Measurements from ENCODE around the gene RRM2.

RRM2 gene

DNA sequence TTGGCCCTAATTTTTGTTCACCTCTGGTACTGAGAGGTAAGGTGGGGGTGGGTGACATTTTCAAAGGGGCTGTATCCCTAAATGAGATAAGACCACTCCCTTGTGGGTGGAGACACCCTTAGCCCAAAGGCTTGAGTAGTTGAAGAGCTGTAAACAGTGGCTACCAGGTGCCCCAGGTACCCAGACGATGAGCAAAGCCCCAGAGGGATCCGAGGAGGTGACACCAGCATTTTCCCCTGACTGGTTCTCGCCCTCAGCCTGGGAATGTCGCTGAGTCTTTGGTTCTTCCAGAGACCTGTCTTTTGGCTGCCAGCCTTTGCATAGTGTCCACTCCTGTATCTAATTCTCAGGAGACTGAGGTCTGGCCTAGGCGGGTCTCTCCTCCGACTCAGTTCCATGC is 36.5 kb downstream of the RRM2 start:
- DNase-seq = peak; percentile 59

DNA sequence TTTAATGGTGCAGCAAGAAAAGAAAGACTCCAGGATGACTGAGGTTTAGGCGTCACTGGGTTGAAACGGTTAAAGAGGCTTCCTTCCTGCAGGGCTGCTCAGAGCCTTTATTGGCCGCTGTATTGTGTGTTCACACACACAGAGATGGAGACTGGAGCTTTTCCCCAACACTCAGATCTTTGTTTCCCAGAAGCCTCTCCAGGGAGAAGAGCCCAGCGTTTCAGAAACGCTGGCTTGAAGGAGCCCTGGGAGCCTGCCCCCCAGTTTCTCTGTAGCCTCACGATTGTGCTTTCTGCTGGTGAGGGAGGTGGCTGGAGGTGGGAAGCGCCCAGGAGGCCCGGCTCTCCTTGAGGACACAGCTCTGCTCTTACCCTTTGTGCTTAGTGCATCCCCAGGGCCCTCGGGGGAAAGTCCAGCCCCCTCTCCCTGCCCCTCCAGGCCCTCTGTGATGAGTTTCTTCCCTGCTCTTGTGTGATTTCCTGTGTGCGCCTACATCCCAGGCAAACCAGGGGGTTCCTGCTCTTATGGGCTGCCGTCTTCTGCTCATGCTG is 37.1 kb downstream of the RRM2 start:
- DNase-seq = peak; percentile 60

DNA sequence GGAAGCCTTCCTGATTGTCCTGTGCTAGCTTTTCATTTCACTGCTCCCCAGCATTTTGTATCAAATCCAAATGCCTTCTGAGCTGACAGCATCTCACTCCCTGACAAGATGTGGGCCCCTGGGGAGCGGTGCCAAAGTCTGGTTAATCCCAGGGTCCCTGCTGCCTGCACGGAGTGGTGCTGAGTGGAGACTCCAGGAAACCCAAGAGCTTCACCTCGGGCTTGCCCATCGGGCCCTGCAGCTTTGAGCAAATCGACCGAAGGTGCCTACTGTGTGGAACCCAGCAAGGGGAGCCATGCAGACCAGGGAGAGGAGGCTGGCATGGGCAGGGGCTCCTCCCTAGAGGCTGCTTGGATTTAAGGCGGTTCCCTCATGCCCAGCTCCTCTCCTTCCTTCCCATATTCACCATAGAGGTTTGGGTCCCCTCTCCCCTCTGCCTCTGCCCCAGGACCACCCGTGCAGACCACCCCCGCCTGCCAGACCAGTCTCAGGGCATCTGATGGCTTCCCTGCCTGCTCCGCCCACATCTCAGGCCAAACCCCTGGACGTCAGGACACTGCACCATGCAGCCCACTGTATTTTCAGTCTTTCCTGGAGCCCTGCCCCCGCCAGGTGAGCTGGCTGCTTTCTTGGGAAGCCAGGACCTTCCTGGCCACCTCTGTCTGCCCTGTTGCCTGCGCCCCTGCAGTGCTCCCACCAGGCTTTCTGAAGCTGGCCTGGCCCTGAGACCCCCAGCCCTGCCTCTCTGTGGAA is 37.8 kb downstream of the RRM2 start:
- DNase-seq = peak; percentile 52

DNA sequence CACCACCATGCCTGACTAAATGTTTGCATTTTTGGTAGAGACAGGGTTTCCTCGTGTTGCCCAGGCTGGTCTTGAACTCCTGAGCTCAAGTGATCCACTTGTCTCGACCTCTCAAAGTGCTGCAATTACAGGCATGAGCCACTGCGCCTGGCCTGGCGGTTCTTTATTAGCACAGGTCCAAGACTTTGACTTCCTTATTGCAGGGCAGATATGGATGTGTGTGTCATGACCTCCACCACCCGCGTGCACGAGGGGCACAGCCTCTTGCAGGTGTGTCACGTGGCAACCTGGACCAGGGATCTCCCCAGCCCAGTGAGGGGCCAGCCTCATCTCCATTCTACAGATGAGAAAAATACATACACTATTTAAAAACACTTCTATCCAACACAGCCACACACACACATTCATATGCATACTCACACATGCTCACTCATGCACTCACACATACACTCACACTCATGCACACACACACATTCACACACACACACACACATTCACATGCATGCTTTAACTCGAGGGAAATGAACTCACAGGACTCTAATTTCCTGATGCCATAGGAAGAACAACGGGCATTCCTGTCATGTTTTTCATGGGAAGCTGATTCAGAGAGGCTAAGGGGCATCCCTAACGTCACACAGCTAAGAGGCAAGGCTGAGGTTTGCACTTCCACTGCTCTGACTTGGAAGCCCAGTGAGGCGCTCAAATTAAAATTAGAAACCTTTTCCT is 38.8 kb downstream of the RRM2 start:
- DNase-seq = peak; percentile 52

DNA sequence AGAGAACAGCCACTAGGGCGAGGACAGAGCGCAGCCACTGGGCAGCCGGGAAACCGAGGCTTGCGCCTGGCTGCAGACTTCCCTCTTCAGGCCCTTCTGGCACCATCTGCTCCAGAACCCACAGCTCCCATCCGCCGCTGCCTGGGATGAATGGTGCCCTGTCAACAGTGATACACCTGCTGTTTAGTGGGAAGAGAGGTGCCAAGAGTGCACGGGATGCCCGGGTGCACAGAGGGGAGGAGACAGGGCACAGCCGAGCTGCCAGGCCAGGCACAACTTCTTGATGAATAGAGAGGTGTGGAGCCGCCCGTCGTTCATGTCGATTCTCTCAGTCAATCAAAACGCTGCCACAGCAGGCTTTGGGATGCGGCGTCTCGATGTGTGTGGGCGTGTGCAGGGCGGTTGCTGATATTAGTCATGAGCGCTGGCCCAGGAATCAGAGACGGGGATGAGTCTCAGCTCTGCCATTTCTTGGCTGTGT is 39.5 kb downstream of the RRM2 start:
- DNase-seq = peak; percentile 49

DNA sequence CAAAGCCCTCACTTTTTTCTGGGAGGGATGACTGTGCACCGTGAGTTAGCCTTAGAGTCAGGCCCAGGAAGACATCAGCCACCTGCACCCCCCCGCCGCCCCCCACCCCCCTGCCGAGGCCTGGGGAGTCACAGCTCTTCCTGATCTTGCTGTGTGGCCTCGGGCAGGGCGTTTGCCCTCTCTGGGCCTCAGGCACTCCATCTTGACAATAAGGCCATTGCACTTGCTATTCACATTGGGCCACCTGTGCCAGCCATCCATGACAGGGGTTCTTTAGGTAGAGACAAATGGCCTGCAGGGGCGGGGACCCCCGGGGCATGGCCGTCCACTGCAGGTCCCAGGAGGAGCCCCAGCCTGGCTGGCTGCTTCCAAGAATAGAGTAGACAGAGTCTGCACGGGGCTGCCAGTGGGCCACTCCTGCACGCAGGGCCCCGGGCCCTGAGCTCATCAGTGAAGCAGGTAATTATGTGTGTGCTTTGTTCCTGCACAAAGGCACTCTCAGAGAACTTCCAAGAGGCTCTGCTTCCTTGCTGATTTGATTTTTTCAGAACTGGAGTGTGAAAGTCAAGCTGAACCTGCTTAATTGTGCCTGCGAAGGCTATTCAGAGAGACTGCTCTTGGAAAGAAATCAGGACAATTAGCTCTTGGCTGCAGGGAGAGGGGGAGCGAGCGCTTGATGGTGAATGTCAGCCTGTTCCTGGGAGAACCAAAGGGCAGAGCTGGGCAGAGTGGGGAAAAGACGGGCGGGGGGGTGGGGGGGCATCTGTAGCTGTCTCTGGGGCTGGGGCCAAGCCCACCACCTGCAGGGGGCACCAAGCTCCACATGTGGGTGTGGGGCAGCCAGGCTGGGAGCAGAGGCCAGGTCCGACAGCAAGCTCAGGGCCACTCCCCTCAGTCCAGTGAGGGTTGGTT is 40.3 kb downstream of the RRM2 start:
- peak; percentile 86 for DNase-seq

DNA sequence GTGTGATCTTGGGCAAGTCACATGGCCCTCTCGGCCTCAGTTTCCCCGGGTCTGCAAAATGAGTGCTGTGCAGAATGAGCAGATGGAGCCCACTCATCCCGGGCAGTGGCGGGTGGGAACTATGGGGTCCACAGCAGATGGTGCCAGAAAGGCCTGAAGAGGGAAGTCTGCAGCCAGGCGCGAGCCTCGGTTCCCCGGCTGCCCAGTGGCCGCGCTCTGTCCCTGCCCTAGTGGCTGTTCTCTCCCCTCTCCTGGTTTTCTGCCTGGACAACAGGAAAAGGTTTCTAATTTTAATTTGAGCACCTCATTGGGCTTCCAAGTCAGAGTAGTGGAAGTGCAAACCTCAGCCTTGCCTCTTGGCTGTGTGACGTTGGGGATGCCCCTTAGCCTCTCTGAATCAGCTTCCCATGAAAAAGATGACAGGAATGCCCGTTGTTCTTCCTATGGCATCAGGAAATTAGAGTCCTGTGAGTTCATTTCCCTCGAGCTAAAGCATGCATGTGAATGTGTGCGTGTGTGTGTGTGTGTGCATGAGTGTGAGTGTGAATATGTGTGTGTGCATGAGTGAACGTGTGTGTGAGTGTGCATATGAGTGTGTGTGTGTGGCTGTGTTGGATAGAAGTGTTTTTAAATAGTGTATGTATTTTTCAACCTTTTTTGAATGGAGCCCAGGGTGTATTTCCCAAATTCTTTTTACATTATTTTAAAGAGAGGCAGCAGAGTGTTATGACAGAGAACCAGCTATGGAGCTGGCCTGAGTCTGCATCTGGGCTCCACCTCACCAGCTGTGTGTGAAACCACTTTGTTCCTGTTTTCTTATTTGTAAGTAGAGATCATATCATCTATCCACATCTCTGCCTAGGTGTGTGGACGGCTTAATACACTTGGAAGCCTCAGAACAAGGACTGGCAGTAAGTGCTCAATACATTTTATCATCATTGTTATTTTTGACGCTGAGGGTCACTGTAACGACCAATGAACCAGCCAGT is 41.3 kb downstream of the RRM2 start:
- no peak for DNase-seq

DNA sequence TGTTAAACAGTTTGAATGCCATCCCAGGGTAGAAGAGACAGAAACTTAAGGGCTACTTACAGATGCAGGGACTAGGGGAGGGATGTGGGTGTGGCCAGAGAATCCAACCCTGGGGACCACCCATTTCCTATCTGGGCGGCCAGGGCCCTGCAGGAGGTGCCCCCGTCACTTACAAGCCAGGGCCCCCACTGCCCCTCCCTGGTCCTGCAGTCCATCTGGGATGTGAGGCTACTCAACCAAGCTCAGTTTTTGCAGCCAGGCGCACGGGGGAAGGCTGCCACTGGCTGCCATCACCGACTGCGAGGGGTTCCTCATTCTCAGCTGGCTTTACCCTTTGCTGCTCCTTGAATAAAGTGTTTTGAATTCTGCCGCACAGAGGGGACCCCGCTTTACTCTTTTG is 42.1 kb downstream of the RRM2 start:
- DNase-seq = peak; percentile 43

DNA sequence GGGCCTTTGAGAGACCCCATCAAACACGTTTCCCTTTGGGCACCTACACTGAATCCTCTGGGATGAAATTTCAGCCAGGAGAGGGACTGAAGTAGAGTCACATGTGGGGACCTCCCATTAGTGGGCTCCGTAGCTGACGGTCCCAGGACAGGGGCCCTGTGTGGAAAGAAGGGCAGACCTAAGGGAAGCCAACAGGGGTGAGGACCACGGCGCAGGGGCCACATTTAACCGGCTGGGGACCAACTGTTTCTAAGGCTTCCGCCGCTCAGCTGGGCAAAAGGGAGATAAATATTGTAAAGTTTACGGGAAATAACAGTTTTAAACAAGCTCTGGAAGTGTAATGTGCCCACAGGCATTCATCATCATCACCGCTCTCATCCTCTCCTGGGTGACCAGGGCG is 42.7 kb downstream of the RRM2 start:
- peak; percentile 45 for DNase-seq

DNA sequence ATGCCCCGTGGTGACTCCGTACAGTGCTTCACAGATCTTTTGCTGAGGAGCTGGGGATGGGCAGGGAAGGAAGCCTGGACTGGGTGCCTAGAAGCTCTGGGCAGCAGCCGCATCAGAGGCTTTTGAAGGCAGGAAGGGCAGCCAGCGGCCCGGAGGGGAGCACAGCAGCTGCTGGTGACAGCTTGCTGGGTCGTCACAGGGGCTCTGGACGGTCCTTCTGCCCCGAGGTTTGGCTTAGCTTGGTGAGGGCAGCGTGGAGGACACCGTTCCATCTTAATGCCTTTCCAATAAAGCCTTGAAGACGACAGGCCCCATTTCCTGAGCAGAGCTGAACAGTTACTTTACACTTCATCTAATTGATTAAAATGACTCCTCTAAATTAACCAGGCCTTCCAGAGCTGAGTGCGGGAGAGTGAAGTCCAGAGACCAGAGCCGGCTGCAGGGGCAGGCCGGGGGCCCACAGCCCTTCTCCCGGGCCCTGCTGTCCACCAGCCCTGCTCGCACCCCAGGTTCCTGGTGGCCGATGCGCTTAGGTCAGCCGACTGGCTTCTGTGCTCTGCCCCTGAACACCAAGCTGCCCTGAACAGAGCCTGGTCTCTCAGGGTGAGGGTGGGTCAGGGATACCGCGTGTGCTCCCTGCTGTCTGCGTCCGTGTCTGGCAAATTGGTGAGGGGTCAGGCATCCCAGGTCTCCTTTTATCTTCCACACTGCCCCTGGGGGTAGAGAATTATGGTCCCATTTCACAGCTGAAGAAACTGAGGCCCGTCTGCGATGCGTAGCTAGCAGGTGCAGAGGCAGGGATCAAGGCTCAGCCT is 43.5 kb downstream of the RRM2 start:
- peak; percentile 65 for DNase-seq

DNA sequence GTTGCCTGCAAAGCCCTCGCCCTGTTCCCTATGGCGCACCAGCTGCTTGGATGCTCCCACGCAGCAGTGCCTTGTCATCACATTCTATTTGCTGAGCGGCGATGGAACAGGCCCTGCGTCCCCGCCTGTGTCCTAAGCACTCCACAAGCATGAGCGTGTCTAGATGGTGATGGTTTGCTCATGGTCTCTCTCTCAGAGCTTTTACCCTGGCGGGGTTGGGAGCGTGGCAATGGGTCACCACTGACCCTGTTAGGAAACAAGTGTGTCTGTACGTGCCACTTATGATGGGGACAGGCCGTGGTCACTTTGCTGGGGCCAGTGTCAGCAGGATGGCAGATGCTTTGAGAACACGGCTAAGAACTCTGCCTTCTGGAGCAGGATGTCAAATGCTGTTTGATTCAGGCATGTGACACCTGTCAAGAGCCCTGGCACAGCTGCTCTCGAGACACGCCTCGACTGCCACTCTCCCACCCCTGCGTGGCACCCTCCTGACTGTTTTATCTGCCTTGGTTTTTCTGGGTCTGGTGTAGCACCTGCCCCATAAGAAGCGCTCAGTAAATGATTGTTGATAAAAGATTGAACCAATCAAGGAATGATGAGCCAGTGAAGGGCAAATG is 44.2 kb downstream of the RRM2 start:
- DNase-seq = peak; percentile 52

DNA sequence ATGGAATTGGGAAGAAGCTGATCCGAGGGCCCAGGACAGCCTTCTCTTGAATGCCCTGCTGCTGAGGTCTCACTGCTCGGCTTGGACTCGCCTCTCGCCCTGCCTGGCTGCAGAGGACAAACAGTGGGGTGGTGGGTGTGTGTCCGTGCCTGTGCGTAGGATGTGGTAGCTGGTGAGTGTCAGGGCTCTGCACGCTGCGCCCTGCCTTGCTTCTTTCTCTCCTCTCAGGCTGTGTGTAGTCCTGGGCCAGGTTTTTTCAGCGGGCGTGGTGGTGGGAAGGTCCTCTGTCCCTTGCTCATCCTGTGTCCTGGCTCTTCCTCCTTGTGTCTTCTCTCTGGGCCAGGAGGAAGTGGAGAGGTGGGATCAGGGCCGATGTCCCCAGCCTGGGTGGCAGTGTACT is 44.8 kb downstream of the RRM2 start:
- peak; percentile 58 for DNase-seq

DNA sequence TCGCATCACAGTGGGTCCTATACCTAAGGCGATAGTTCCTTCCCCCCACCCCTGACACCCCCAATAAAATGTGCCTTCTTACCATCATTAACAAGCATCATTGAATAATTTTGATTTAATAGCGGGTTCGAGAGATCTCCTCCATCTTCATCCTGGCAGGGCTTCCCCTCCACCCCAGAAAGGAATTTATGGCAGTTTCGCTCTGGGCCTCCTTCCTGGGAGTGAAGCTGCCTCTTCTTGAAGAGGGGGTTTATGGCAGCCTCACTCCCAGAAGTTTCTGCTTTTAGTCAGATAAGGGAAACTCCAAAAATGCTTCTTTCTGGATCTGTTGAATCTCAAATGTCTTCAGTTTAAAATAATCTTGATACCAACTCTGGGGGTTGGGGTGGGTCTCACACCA is 45.7 kb downstream of the RRM2 start:
- peak; percentile 68 for DNase-seq

DNA sequence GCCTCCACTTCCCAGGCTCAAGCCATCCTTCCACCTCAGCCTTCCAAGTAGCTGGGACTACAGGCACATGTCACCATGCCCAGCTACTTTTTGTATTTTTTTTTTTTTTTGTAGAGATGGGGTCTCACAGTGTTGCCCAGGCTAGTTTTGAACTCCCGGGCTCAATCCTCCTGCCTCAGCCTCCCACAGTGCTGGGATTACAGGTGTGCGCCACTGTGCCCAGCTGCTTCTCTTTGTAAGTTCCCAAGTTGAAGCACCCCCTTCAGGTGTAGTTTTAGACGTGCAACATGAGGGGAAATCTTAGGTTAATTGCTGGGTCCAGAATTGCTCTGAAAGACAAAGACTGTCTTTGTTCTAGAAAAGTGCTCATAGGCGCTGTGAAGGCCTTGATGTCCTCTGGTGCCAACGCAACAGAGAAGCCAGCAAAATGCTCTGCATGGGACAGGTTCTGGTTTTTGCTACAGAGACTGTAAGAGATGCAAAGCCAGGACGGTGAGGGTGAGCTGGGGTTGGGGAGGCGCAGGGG is 46.6 kb downstream of the RRM2 start:
- peak; percentile 63 for DNase-seq

DNA sequence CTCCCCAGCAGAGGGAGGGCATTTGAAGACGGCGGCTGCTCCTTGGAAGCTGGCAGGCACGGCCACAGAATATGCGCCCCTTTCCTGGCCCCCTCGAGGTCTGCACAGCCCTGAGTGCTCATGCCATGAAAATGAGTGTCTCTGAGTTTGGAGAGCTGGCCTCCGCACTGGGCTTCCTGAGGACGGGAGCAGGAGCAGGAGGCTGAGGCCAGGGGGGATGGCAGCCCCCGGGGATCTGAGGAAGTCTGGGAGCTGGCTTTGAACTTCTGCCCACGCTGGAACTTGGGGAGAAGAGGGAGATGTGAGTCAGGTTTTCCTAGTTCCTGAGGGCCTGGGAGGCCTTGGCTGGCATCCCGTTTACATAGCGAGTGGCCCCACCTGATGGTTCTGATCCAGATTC is 47.0 kb downstream of the RRM2 start:
- peak; percentile 56 for DNase-seq

DNA sequence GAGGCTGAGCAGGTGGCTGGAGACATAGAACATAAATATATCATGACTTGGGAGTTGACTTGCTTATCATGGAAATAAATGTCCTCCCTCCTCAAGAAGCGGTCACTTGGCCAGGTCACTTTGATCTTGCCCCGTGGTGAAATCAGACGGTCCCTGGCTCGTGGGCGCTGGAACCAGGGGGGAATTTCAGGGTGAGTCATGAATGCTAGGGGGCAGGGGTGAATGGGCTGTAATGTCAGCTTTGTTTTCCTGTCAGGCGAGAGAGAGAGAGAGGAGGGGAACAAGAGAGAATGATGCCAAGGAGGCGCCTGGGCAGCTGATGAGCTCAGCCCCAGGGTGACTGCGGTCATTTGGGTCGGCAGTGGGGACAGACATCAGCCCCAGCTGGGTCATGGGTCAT is 47.7 kb downstream of the RRM2 start:
- peak; percentile 64 for DNase-seq

DNA sequence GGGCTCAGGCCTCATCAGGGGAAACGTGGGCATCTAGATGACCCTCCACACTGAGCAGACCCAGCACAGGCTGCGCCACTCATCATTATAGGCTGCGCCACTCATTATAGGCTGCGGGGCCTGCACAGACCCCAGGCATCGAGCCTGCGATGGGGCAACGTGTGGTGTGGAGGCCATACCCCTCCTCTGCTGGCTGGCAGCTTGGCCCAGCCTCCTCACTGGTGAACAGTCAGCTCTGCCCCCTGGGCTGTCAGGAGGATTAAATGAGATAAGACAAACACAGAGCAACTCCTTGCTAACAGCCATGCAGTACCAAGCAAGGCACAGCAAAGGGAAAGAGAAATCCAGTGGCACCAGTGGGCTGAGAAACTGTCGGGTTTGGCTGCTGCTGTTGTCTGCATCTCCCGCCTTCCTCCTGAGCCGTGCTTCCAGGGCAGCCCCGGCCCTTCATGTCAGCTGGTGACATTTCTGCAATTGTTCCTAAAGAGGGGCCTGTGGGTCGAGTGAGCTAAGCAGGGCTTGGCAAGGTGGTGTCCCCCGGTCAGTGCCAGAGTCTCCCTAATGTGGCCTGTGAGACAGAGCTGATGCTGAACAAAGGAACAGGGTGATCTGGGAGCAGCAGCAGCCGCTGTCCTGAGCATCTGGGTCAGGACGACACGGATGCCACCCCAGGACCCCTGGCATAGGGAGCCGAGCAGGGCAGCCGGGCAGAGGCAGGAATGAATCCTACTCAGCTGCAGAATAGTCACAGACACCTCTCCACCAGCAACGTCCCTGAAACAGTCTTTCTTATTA is 48.7 kb downstream of the RRM2 start:
- DNase-seq = peak; percentile 51

DNA sequence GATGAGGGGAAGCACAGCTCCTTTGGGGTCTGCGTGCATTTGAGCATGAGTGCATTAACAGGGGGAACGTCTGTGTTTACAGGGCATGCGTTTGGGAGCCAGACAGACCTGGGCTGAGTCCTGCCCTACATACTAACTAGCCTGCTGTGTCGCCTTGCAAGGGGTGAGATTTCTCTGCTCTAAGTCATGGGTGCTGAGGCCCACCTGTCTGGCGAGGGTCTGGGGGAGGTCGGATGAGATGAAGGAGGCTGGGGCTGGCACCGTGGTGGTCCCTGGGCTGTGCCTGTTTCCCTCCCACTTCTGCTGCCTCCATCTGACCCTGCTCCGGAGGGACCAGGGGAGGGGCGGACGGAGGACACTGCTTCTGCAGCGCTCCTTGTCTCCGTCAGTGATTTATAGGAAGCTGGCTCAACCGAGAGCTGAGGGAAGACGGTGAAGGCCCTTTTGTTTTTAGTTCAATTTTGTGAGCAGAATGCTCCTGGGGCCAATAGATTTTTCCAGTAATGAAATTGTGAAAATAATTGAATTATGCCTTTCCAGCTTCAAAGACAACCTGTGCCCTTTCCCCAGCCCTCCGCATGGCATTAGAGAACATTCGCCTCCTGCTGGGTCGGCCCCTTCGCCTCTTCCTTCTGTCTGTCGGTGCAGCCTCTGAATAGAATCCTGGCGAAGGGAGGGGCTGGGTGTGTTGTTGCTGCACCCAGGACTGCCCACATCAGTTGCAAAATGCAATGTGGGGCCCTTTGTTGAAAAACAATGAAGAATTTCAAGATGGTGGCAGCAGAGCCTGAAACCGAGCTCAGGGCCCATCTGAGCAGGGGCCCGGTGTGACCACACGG is 49.7 kb downstream of the RRM2 start:
- DNase-seq = peak; percentile 54
